NCI-H1105 (cell line): ENCODE results near the gene TBC1D2B.
"Not testable (repeated sequence)": the region's sequence is repeated elsewhere in the genome, so short reads cannot be mapped to it uniquely, and the experiment has no call there.

Experiments used
- DNase-seq: peaks from one replicate; lab custom pipeline; 2025; lab: John Stamatoyannopoulos, UW

The TBC1D2B gene

GRCh38 chr15:78002996-78003395 lies 74.5 kb downstream of the TBC1D2B start:
- DNase-seq, result no peak

- no peak for DNase-seq
Measured at GRCh38 chr15:78001656-78002055, 75.9 kb downstream of the TBC1D2B start.

- no peak for DNase-seq
Measured at GRCh38 chr15:78000927-78001249, 76.6 kb downstream of the TBC1D2B start.

- DNase-seq, result no peak
Measured at GRCh38 chr15:78000091-78000926, 77.2 kb downstream of the TBC1D2B start.

DNA sequence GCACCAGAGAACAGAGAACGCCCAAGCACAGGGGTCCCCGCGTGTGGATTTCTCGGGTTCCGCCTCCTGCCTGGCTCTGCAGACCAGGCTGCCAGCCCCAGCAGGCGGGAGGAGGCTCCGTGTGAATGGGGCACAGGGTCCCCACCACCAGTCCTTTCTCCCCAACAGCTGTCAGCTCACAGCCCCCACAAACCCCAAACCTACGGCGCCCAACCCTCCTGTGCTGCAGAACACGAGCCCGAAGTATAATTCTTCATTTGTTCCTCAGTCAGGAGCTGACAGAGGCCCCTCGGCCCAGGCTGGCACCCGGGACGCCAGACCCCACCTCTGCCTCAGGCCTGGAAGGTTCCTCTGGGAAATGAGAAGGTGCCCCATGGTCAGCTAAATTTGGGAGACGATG lies 78.0 kb downstream of the TBC1D2B start:
- DNase-seq, result no peak

DNA sequence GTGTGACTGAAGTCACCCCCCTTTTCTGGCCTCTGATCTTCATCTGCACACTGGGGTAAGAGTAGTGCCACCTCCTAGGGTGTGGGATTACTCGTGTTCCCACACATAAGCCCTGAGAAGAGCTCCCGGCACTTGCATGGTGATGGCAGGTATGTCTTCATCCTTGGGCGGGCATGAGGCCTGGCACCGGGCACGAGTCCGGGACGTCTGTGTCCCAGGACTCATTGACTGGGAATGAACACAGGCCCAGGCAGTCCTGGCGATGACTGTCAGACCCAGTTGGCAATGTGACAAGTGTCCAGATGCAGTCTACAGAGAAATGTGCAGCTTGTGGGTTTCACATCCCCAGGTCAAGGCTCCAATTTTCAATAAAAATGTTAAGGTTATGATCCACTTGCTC lies 78.9 kb downstream of the TBC1D2B start:
- DNase-seq, result no peak

GRCh38 chr15:77997761-77998554 lies 79.6 kb downstream of the TBC1D2B start:
- not testable (repeated sequence) for DNase-seq

DNA sequence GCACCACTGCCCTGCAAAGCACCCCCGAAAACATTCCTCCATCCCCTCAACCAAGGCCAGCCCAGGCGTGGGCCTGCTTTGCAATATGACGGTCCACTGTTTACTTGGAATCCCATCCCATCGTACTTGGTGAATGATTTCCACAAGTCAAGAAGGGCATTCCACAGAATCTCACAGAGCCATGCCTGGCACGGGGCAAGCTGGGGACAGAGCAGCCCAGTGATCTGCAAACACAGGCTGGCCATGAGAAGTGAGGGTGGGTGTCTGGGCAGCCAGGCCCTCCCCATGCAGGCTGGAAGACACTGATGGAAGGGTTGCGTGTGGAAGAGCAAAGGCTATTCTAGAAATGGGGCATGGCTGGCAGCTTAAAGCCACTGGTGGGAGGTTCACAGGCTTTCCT lies 80.3 kb downstream of the TBC1D2B start:
- not testable (repeated sequence) for DNase-seq

DNA sequence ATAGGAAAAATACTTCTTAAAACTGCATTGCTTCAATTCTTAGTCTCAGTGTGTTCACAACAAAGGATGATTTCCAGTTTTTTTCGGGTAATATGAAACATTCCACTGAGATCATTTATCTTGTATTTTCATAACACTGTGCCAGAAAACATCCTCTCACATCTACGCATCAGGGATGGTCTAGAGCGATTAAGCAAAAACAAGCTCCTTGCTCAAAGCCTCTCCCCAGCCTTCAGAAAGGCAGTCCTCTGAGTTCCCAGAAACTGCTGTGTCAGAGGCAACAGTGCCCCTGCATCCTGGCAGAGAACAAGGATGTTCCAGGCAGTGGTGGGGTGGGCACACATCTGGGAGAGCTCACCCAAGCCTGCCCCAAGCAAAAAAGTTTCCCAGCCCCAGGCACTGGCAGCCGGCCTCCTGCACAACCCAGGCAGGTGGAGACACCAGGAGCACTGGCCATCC lies 80.8 kb downstream of the TBC1D2B start:
- DNase-seq, result not testable (repeated sequence)

DNA sequence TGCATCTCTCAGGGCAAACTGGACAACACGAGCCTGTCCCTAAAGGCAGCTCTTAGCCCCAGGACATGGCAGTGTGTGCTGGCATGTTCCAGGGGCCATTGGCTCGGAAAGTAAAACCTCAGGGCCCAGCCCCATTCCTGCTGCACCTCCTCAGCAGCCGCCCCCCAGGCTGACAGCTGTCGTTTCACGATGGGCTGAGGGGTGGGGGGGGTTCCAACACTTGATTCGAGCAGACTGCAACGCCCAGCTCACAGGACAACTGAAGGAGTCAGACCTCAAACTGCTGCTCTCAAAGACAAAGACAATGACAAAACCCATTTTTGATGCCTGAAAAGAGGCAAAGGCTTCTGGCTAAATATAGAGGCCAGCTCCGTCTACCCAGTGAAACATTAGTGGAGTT lies 81.3 kb downstream of the TBC1D2B start:
- DNase-seq, result not testable (repeated sequence)

DNA sequence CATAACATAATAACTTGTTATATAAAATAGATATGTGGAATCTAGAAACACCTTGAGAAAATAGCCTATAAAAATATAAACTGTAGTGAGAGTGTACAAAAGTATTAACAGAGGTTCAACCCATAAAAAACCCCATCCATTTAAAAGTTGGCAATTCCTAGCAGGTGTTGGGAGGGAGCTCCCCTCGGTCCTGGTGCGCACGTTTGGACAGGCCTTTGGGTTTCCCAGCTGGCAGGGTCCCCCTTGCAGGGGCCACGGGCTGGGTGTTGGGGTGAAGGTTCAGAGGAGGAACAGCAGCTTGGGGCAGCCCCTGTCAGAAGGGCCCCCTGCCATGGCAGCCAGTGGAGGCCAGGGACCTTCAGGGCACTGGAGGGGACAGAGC lies 82.0 kb downstream of the TBC1D2B start:
- DNase-seq, result not testable (repeated sequence)

DNA sequence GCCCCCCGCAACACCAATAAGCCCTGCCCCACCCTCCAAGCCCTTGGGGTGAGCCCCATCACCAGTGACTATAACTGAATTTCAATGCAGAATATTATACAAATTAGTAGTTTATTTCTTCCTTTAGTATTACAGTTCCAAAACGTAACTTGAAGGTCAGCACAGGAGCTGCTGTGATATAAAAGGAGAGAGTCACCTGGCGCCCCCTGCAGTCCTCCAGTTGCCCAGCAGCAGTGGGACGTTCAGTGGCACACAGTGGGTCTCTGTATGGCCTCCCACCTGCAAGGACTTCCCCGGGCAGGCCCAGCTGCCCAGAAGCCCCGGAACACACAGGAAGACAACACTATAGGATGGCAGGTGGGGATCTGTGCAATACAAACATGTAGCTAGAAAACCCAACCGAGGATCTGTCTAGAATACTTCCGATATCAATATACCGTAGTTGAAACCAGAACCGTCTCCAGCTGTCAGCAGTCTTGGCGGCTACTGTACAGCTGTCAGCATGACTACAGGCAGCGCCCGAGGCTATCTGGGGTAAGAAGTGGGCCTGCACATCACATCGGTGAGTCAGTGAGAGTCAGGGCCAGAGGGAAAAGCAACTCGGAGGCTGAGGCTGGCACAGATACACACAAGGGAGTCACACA lies 82.5 kb downstream of the TBC1D2B start:
- not testable (repeated sequence) for DNase-seq

DNA sequence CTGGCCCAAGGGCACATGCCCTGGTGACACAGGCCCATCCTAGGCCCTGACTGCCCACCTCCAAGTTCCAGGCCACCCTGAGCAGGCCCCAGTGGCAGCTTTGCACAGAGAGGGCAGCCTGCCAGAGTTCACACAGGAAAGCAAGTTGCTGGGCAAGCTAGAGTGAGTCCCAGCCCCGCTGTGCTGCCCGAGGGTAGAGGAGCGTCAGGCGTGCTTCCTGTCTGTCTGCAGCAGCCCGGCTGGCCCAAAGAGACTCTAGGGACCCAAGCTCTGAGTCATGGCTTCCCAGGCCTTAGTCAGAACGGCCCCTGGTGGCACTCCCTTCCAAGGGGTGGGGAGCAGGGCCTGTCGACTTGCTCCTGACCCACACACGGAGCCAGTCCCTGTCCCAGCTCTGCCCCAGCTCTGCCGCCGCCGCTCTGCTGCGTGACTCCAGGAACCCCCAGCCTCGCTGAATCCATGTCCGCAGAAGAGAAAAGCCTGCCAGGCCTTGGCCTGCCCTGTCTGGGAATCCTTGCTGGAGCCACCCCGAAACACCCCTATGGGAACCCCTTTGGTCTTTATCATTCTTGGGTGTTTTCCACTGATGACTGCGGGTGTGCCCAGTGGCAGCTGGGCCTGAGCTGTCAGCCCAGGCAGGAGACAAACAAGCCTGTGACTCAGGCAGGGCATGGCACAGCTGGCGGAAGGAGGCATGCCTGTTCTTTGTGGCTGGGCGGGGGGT lies 83.4 kb downstream of the TBC1D2B start:
- not testable (repeated sequence) for DNase-seq

- no peak for DNase-seq
Measured at GRCh38 chr15:77993374-77993911, 84.1 kb downstream of the TBC1D2B start.

DNA sequence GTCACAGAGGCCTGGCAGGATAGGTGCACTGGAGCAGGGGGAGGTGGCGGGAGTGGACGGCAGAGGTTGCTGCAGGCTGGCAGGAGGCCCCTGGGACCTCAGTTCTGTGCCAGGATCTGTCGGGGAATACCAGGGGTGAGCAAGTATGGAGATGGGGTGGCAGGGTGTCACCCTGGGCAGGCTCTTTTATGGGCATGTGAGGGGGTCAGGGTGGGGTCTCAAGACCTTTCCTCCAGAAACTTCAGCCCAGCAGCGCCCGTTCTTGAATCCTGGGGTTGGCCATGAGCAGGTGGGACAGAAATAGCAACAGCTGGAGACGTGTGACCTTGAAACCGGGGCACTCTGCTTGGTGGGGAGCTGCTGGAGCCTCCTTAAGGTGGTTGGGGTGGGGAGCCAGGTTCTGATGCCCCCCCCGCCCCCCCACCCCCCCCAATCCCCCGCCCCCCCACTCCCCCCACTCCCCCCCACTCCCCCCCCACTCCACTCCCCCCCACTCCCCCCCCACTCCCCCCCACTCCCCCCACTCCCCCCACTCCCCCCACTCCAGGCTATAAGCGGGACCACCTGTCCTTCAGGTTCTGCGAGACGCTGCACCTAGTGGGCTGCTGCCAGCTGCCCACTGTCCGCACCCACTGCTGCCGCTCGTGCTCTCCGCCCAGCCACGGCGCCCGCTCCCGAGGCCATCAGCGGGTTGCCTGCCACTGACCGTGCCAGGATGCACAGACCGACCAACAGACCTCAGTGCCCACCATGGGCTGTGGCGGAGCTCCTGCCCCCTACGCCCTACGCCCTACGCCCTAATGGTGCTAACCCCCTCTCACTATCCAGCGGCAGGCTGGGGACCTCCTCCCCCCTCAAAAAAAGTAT lies 84.9 kb downstream of the TBC1D2B start:
- no peak for DNase-seq

DNA sequence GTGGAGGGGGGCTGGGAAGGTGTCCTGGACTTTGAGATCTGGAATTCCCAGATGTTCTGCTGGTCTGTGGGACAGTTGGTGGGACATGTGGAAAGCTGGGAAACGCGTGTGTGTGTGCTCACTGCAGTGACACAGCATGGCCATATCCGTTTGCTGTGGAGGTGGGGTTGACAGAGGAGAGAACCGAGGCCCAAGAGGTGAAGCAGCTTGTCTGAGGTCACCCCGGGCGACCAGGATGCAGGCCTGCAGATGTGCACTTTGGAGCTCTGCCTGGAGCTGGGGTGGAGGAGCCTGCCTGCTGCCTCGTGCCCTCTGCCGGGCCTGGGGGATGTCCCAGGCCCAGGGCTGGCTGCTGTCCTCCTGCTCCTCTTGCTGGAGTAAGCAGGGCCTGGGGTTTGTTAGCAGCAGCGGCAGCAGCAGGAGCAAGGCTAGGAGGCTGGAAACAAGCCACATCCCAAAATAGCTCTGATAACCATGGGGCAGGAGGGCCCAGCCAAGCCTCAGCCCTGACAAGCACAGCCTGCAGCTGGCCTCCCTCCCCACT lies 85.8 kb downstream of the TBC1D2B start:
- not testable (repeated sequence) for DNase-seq

- DNase-seq, result no peak
Measured at GRCh38 chr15:77991029-77991406, 86.5 kb downstream of the TBC1D2B start.

GRCh38 chr15:77989296-77990143 lies 88.0 kb downstream of the TBC1D2B start:
- DNase-seq, result no peak
